Measurements from ENCODE around the gene AHRR. TPM values are rescaled to one million over a fixed set of nuclear protein-coding genes. Genes with fewer than 3 reads are reported as not detected.

AHRR gene
- total and polyA plus RNA-seq, 2 of the 4 experiments (the other 2 are of a cell fraction) = 15.6 to 37.1 TPM

DNA sequence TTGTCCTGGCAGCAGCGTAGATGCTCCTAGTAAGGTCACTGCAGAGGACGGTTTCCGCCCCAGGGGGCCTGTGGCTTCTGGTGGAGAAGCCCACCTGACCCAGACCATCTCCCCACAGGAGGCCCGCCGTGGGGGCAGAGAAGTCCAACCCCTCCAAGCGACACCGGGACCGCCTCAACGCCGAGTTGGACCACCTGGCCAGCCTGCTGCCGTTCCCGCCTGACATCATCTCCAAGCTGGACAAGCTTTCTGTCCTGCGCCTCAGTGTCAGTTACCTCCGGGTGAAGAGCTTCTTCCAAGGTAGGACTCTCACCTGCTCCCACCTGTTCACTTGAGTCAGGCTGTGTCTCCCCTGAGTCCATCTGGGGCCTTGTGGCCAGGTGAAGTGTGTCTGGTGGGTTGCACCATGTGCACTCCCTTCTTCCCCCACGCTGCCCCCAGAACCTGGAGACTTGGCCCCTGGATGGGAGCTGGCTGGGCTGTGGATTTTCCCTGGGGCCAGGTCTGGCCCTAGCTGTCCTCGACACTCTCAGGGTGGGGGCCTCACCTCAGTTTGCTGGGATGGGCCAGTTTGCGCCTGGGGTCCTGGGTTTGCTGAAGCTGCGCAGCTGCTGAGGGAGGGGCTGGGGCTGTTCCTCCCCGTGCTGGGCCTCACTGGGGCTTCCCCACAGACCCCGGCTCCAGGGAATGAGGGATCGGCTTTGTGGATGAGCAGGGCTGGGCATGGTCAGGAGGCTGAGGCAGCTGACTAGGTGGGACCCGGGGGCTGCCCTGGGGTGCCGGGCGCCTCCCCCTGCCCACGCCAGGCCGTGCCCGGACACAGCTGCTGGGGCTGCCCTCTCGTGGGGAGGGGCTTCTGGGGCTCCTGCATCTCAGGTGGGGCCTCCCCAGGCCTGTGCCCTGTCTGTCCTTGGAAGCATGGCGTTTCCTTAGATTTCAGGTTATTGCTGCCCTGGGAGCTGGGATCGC is 32.4 kb downstream of the AHRR start:
- H3K9ac ChIP-seq (ENCODE audit: low read depth, low read length) = no peak overlapping the region
- no peak overlapping the region for H4K8ac ChIP-seq (ENCODE audit: low read depth in 2 of 2, low read length in 2 of 2)
- H3K4me2 ChIP-seq (ENCODE audit: low read depth, low read length) = no peak overlapping the region
- peaks cover 46% of the 10 kb centered on the region for H3K36me3 ChIP-seq (ENCODE audit: control insufficient read depth, insufficient read depth, low read length)
- H3K4me1 ChIP-seq (ENCODE audit: control insufficient read depth, insufficient read depth, low read length) = no peaks in the 10 kb centered on the region
- H3K4ac ChIP-seq (ENCODE audit: low read depth, low read length) = no peak overlapping the region; the same call in 1 of the 2 replicates
- H3K18ac ChIP-seq (ENCODE audit: low read depth, low read length) = no peak overlapping the region
- dilution Hi-C loops (cut with HindIII; ENCODE audit: low sequenced_read_pairs, unreplicated experiment) (no loop called here), intact Hi-C loops (cut with micrococcal nuclease) (no loop called here), in situ Hi-C loops (cut with MboI; ENCODE audit: low sequenced_read_pairs) (no loop called here)
- H2BK15ac ChIP-seq (ENCODE audit: low read depth, low read length) = no peak overlapping the region
- POLR2A ChIA-PET (ENCODE audit: unreplicated experiment) = no interaction called here
- no peak overlapping the region for H2AFZ ChIP-seq (replicated peaks; ENCODE audit: low read length, poor library complexity)
- no peak overlapping the region for H3K56ac ChIP-seq (ENCODE audit: extremely low read depth, insufficient read depth, low read length)
- no peaks in the 10 kb centered on the region for H3K9me3 ChIP-seq (ENCODE audit: control insufficient read depth, insufficient read depth, low read length)
- no peak overlapping the region; the same call in 1 of the 2 replicates for H2AK5ac ChIP-seq (ENCODE audit: low read depth, low read length)
- H4K20me1 ChIP-seq (ENCODE audit: insufficient read depth, low read length) = peaks cover 12% of the 10 kb centered on the region
- no peak overlapping the region for H3K27ac ChIP-seq (ENCODE audit: insufficient read depth, low read length)
- DNase-seq = no peak
- 86% methylated on average over 7 of the region's 30 CpGs; no CpG with 5 or more reads in 1 of the 2 experiments for WGBS, 2 experiments (ENCODE audit: extremely low coverage in 2 of 2, insufficient read length in 1 of 2)
- H4K5ac ChIP-seq (ENCODE audit: low read depth, low read length) = no peak overlapping the region
- H2BK20ac ChIP-seq (ENCODE audit: low read depth, low read length) = no peak overlapping the region
- H3K27me3 ChIP-seq (ENCODE audit: control insufficient read depth, insufficient read depth, low read length) = no peaks in the 10 kb centered on the region
- no peak overlapping the region for H4K91ac ChIP-seq (ENCODE audit: insufficient read depth, low read depth, low read length)
- H2AK9ac ChIP-seq (replicated peaks; ENCODE audit: low read depth, low read length, poor library complexity) = peak overlapping the region; percentile 33
- H2BK5ac ChIP-seq (ENCODE audit: low read depth, low read length, poor library complexity, severe bottlenecking) = no peak overlapping the region
- H3K14ac ChIP-seq (replicated peaks; ENCODE audit: low read depth, low read length) = no peak overlapping the region
- peaks cover 17 to 47% of the 10 kb centered on the region in 2 experiments for H3K79me1 ChIP-seq (ENCODE audit: low read depth in 1 of 2, low read length in 2 of 2)
- ATAC-seq (ENCODE audit: low read depth) = no peak
- no peak overlapping the region for H2BK120ac ChIP-seq (ENCODE audit: low read depth, low read length)
- CTCF ChIA-PET = interaction anchor here (0.6 kb wide), 1 partner anchor 15 kb away, joined by 4 read pairs; no protein-coding TSS in a partner anchor
- BruUV-seq (replicated peaks) = no TSS peak
- H3K9me1 ChIP-seq (ENCODE audit: insufficient read depth, low read length) = peaks cover 6% of the 10 kb centered on the region; the same call in 1 of the 2 replicates
- no peak overlapping the region for H3K4me3 ChIP-seq (ENCODE audit: insufficient read depth, low read depth, low read length)
- no peak overlapping the region for H3K23ac ChIP-seq (ENCODE audit: low read depth, low read length)
- TF ChIP-seq FOS (IDR thresholded peaks at IDR 0.05; ENCODE audit: low read depth, low read length) = no peak
- TF ChIP-seq, protein P1, sequence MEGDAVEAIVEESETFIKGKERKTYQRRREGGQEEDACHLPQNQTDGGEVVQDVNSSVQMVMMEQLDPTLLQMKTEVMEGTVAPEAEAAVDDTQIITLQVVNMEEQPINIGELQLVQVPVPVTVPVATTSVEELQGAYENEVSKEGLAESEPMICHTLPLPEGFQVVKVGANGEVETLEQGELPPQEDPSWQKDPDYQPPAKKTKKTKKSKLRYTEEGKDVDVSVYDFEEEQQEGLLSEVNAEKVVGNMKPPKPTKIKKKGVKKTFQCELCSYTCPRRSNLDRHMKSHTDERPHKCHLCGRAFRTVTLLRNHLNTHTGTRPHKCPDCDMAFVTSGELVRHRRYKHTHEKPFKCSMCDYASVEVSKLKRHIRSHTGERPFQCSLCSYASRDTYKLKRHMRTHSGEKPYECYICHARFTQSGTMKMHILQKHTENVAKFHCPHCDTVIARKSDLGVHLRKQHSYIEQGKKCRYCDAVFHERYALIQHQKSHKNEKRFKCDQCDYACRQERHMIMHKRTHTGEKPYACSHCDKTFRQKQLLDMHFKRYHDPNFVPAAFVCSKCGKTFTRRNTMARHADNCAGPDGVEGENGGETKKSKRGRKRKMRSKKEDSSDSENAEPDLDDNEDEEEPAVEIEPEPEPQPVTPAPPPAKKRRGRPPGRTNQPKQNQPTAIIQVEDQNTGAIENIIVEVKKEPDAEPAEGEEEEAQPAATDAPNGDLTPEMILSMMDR (conservative IDR thresholded peaks at IDR 0.05; ENCODE audit: low read depth, low read length) = no peak
- no peak for TF ChIP-seq BHLHE40 (IDR thresholded peaks at IDR 0.05; ENCODE audit: low read depth, low read length)
- no peak for TF ChIP-seq CEBPB (IDR thresholded peaks at IDR 0.05; ENCODE audit: low read depth, low read length)
- TF ChIP-seq CHD1 (IDR thresholded peaks at IDR 0.05; ENCODE audit: low read depth, low read length) = no peak
- TF ChIP-seq MAFK (IDR thresholded peaks at IDR 0.05; ENCODE audit: low read depth, low read length) = no peak
- TF ChIP-seq SMC3 (IDR thresholded peaks at IDR 0.05; ENCODE audit: low read depth, low read length) = no peak
- TF ChIP-seq, protein P2, sequence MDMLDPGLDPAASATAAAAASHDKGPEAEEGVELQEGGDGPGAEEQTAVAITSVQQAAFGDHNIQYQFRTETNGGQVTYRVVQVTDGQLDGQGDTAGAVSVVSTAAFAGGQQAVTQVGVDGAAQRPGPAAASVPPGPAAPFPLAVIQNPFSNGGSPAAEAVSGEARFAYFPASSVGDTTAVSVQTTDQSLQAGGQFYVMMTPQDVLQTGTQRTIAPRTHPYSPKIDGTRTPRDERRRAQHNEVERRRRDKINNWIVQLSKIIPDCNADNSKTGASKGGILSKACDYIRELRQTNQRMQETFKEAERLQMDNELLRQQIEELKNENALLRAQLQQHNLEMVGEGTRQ (IDR thresholded peaks at IDR 0.05; ENCODE audit: low read depth, low read length) = no peak
- TF ChIP-seq RAD21 (IDR thresholded peaks at IDR 0.05; ENCODE audit: low read length) = no peak
- TF ChIP-seq RCOR1 (IDR thresholded peaks at IDR 0.05; ENCODE audit: insufficient replicate concordance, low read length) = no peak
- TF ChIP-seq, protein P3, sequence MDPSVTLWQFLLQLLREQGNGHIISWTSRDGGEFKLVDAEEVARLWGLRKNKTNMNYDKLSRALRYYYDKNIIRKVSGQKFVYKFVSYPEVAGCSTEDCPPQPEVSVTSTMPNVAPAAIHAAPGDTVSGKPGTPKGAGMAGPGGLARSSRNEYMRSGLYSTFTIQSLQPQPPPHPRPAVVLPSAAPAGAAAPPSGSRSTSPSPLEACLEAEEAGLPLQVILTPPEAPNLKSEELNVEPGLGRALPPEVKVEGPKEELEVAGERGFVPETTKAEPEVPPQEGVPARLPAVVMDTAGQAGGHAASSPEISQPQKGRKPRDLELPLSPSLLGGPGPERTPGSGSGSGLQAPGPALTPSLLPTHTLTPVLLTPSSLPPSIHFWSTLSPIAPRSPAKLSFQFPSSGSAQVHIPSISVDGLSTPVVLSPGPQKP (IDR thresholded peaks at IDR 0.05; ENCODE audit: borderline replicate concordance, low read depth, low read length) = no peak
- no peak for TF ChIP-seq MAZ (IDR thresholded peaks at IDR 0.05; ENCODE audit: borderline replicate concordance, low read depth, low read length)
- TF ChIP-seq POLR2A (IDR thresholded peaks at IDR 0.05; ENCODE audit: low read depth, low read length) = no peak
- no peak for TF ChIP-seq RFX5 (IDR thresholded peaks at IDR 0.05; ENCODE audit: low read depth, low read length)
